Heart left ventricle (tissue), 16 donors: ENCODE measurements around the gene STIM1. TPM values are rescaled to one million over a fixed set of nuclear protein-coding genes. Genes with fewer than 3 reads are reported as not detected.

ENCODE experiments used
- ATAC-seq, 4 donors: fragments of 200-7000 bp; cut with Tn5 transposase; one replicate each; pipeline ENCODE4 v1.9.1; 2020 to 2022; ENCODE audit warnings: moderate library complexity in 4 of 4, mild to moderate bottlenecking in 3 of 4, moderate number of reproducible peaks in 1 of 4
- DNase-seq, 5 donors: peaks; one replicate each; pipeline ENCODE4 v3.0.0-alpha.2; 2020
- H3K27ac ChIP-seq, 12 donors: fragments of 200-600 bp; sonication (generic) in 4 of 12; one replicate each; pipeline versions ENCODE4 v1.5.0 to v1.8.0; 2016 to 2022; ENCODE audit warnings: mild to moderate bottlenecking in 2 of 12
- H3K27me3 ChIP-seq, 9 donors: fragments of 200-600 bp; sonication (generic) in 2 of 9; one replicate each; pipeline versions ENCODE4 v1.5.1 to v1.8.0; 2016 to 2022; ENCODE audit warnings: mild to moderate bottlenecking in 3 of 9
- H3K36me3 ChIP-seq, 9 donors: fragments of 200-600 bp; sonication (generic) in 2 of 9; one replicate each; pipeline versions ENCODE4 v1.5.0 to v1.8.0; 2018 to 2022; ENCODE audit warnings: mild to moderate bottlenecking in 2 of 9
- H3K4me1 ChIP-seq, 12 donors: fragments of 200-600 bp; sonication (generic) in 4 of 12; one replicate each; pipeline versions ENCODE4 v1.5.0 to v1.8.0; 2016 to 2022; ENCODE audit warnings: mild to moderate bottlenecking in 3 of 12
- H3K4me3 ChIP-seq, 12 donors: fragments of 200-600 bp; sonication (generic) in 4 of 12; one replicate each; pipeline versions ENCODE4 v1.5.0 to v1.8.0; 2017 to 2022; ENCODE audit warnings: mild to moderate bottlenecking in 9 of 12, moderate library complexity in 4 of 12
- H3K9me3 ChIP-seq, 12 donors: fragments of 200-600 bp; sonication (generic) in 4 of 12; one replicate each; pipeline versions ENCODE4 v1.5.0 to v1.8.0; 2016 to 2022; ENCODE audit warnings: mild to moderate bottlenecking in 1 of 12
- CTCF ChIP-seq, 12 donors: fragments of 200-600 bp; sonication (generic) in 4 of 12; IDR thresholded peaks; one replicate each; pipeline versions ENCODE4 v1.5.0 to v1.8.0; 2018 to 2022; ENCODE audit warnings: antibody characterized with exemption in 12 of 12, mild to moderate bottlenecking in 5 of 12
- POLR2A ChIP-seq, 2 donors: fragments of 450-650 bp; IDR thresholded peaks; one replicate each; pipeline ENCODE4 v1.6.1; 2017; ENCODE audit warnings: antibody characterized with exemption in 2 of 2, mild to moderate bottlenecking in 2 of 2, moderate library complexity in 2 of 2
- WGBS, 4 donors: extraction: QIAGEN DNeasy Blood & Tissue Kit in 2 of 4; methylation state at CpG; one replicate each; pipeline versions ENCODE4 v1.1.5 to v1.1.7; 2013 to 2018; 5-methylcytosine and 5-hydroxymethylcytosine counted together
- intact Hi-C, 10 donors: fragments of 100-400 bp; cut with DNase I; formaldehyde crosslinking; loops; one replicate each; pipeline versions ENCODE4 v1.11.1 to v1.14.2; 2022
- polyA plus RNA-seq, 2 donors: library from polyadenylated mRNA; stranded (reverse); fragments of 200-250 nt; gene quantifications; one replicate each; pipeline ENCODE4 v1.2.3, GENCODE V29; 2013
- total RNA-seq, 9 donors: library from RNA; depleted of rRNA in 2 of 9; stranded (reverse); fragments of >200 nt in 2 of 9; fragmentation: NEBNext Ultra II Directional in 3 of 9; extraction: Animal tissue kit (Norgen Biotek cat#: 25700) in 3 of 9; gene quantifications; one replicate each; pipeline versions ENCODE4 v1.1.0 to v1.2.4, GENCODE V29; 2016 to 2023
- donor health status: ischemic (EF 13 %, LVEDD 7.1; RV severe dilation, severe dysfunction).
- donor health status: healthy with polysubstance abuse.
- donor health status: DM: no; HTN: yes; CAD: no.
- donor health status: DM: no; HTN: no; CAD: no.
- donor health status: ischemic (EF 25% LVEDD 6.9; RV normal size, moderate dysfunction).
- donor health status: ischemic (EF 25% LVEDD 5.7; RV mildly dilated, moderate dysfunction).
- donor health status: healthy.
- donor health status: DM: yes; HTN: yes; CAD: no.
- donor health status: ischemic (EF 35%, LVEDD 5.7; RV mildly dilated, moderate dysfunction).
- donor health status: nonischemic (EF 11% LVEDD 7.7; RV severe dilation, severe dysfunction).
- donor health status: DM: yes; HTN: yes; CAD: no.
- donor health status: PGD.
- donor health status: ischemic (EF 29% LVEDD 5.4; RV normal size, mild dysfunction).
- donor health status: nonischemic (EF 23%, LVEDD 6.1; RV moderate dilation, normal function).

STIM1 gene
- total and polyA plus RNA-seq, 11 donors: 13.2 to 42.9 (median 28.9) TPM

GRCh38 chr11:4065086-4065485 is 209.6 kb downstream of the STIM1 start:
- ATAC-seq: no peak
- no peak for TF ChIP-seq POLR2A (IDR thresholded peaks at IDR 0.05)
- no peak for TF ChIP-seq CTCF (IDR thresholded peaks at IDR 0.05)
- no peak for DNase-seq
- no peak overlapping the region for H3K4me3 ChIP-seq
- no peaks in the 10 kb centered on the region for H3K9me3 ChIP-seq
- peaks cover 0 to 43% (median 27%) of the 10 kb centered on the region in 12 donors for H3K4me1 ChIP-seq
- no peaks in the 10 kb centered on the region for H3K27me3 ChIP-seq
- peaks cover 0 to 24% (median 13%) of the 10 kb centered on the region in 9 donors for H3K36me3 ChIP-seq
- intact Hi-C loops: loop anchor here in 1 of 10 donors (10.0 kb wide), 1 partner anchor 130 kb away; no protein-coding TSS in a partner anchor
- H3K27ac ChIP-seq: no peak overlapping the region
- 90 to 100% (median 96%) methylated on average over 1 of the region's 1 CpG for WGBS, 4 donors

GRCh38 chr11:4065601-4066377 is 210.3 kb downstream of the STIM1 start:
- TF ChIP-seq POLR2A (IDR thresholded peaks at IDR 0.05) (no peak), CTCF (IDR thresholded peaks at IDR 0.05) (peak in 3 of 12 donors; percentile 9 to 20 (median 18))
- Histone ChIP-seq H3K9me3 (no peaks in the 10 kb centered on the region), H3K4me1 (peaks cover 0 to 38% (median 22%) of the 10 kb centered on the region in 12 donors), H3K27ac (peak overlapping the region in 2 of 12 donors; percentile 24 to 47), H3K27me3 (no peaks in the 10 kb centered on the region), H3K36me3 (peaks cover 0 to 21% (median 6%) of the 10 kb centered on the region in 9 donors), H3K4me3 (no peak overlapping the region)
- intact Hi-C loops: loop anchor here in 1 of 10 donors (10.0 kb wide), 1 partner anchor 131 kb away; no protein-coding TSS in a partner anchor
- WGBS, 4 donors: 36 to 53% (median 47%) methylated on average over 2 of the region's 2 CpGs
- DNase-seq (peak in 3 of 5 donors; percentile 38 to 48 (median 47)), ATAC-seq (peak; percentile 74 to 87 (median 80))

GRCh38 chr11:4066910-4067309 is 211.4 kb downstream of the STIM1 start:
- H3K27me3 ChIP-seq: no peaks in the 10 kb centered on the region
- no peaks in the 10 kb centered on the region for H3K9me3 ChIP-seq
- intact Hi-C loops: loop anchor here in 1 of 10 donors (10.0 kb wide), 1 partner anchor 132 kb away; no protein-coding TSS in a partner anchor
- peaks cover 0 to 38% (median 22%) of the 10 kb centered on the region in 12 donors for H3K4me1 ChIP-seq
- DNase-seq: no peak
- H3K36me3 ChIP-seq: peaks cover 0 to 17% (median 0%) of the 10 kb centered on the region in 9 donors
- no peak overlapping the region for H3K27ac ChIP-seq
- no peak for ATAC-seq
- TF ChIP-seq CTCF (IDR thresholded peaks at IDR 0.05): no peak
- TF ChIP-seq POLR2A (IDR thresholded peaks at IDR 0.05): no peak
- no peak overlapping the region for H3K4me3 ChIP-seq
- WGBS, 4 donors: 59 to 69% (median 62%) methylated on average over 5 of the region's 5 CpGs

GRCh38 chr11:4068962-4069361 is 213.5 kb downstream of the STIM1 start:
- H3K9me3 ChIP-seq: no peaks in the 10 kb centered on the region
- intact Hi-C loops: loop anchor here in 1 of 10 donors (10.0 kb wide), 1 partner anchor 134 kb away; no protein-coding TSS in a partner anchor
- H3K4me3 ChIP-seq: no peak overlapping the region
- H3K36me3 ChIP-seq: peaks cover 0 to 13% (median under 1%) of the 10 kb centered on the region in 9 donors
- no peak for DNase-seq
- TF ChIP-seq CTCF (IDR thresholded peaks at IDR 0.05) (no peak), POLR2A (IDR thresholded peaks at IDR 0.05) (no peak)
- no peak overlapping the region for H3K27ac ChIP-seq
- peaks cover 0 to 42% (median 22%) of the 10 kb centered on the region in 12 donors for H3K4me1 ChIP-seq
- 72 to 87% (median 84%) methylated on average over 1 of the region's 1 CpG for whole genome bisulfite sequencing, 4 donors
- no peak for ATAC-seq
- H3K27me3 ChIP-seq: no peaks in the 10 kb centered on the region
